Stimulated activated CD8-positive, alpha-beta memory T cell treated with anti-CD3 and anti-CD28 coated beads, Interleukin-2, amount 100 ng/mL, for 48 hours (primary cell): ENCODE measurements around the gene TRPM7.
"Not testable (repeated sequence)": the region's sequence is repeated elsewhere in the genome, so short reads cannot be mapped to it uniquely, and the experiment has no call there.

Experiments used
- DNase-seq, 2 donors: peaks; one replicate each; pipeline ENCODE4 v3.0.0-alpha.2; 2020; ENCODE audit warnings: low read depth in 2 of 2

The TRPM7 gene

GRCh38 chr15:50576166-50576565 lies 110.4 kb downstream of the TRPM7 start:
- DNase-seq, result no peak

DNA sequence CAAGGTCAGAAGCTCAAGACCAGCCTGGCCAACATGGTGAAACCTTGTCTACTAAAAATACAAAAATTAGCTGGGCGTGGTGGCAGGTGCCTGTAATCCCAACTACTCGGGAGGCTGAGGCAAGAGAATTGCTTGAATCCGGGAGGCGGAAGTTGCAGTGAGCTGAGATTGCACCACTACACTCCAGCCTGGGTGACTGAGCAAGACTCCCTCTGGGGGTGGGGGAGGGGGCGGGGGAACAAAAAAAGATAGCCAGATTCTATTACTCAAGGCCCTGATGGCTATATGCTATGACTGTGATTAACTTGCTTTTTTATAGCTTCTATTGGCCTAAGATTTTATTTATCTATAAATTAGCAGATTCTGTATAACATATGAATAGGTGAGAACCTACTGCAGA lies 112.8 kb downstream of the TRPM7 start:
- not testable (repeated sequence) for DNase-seq

- no peak for DNase-seq
These were observed 122.8 kb downstream of the TRPM7 start for GRCh38 chr15:50563756-50564155.

DNA sequence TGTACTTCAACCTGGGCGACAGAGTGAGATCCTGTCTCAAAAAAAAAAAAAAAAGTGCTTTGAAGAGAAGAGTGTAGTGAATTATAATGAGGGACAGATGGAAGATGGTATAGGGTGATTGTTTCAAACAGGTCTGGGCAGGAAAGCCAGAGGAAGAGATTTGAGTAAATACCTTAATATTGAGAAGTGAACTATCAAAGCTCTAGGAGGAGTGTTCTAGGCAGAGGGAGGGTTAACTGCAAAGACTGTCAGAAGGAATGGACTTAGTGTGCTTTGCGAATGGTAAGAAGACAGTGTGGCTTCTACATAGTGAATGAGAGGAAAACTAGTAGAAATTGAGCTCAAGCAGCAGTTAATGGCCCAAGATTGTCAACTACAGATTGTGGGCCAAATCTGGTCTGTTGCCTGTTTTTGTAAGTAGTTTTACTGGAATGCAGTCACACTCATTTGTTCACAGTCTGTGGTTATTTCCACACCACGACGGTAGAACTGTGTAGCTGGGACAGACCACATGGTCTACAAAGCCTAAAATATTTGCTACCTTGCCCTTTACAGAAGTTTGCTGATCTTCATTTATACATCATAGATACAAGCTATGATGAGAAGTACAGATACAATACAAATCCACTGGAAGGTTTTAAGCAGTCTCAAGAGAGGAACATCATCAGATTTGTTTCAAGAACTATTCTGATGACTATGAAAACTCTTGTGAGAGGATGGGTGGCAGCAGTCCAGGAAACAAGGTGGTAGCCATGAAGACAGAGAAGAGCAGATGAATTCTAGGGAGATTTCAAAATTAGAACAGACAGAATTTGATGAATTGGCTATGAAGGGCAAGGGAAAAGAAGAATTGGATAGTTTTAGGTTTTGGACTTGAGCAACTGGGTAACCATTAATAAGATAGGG lies 123.6 kb downstream of the TRPM7 start:
- no peak for DNase-seq

- no peak for DNase-seq
These were observed 128.6 kb downstream of the TRPM7 start for GRCh38 chr15:50558012-50558411.

GRCh38 chr15:50556642-50557371 lies 129.8 kb downstream of the TRPM7 start:
- DNase-seq, result no peak

GRCh38 chr15:50552238-50552637 lies 134.4 kb downstream of the TRPM7 start:
- no peak for DNase-seq

- DNase-seq, result no peak
These were observed 137.3 kb downstream of the TRPM7 start for GRCh38 chr15:50549326-50549725.

GRCh38 chr15:50546566-50546965 lies 140.0 kb downstream of the TRPM7 start, which contains the start of gene USP50:
Gene USP50, minus strand, starts transcription at chr15:50546666. Its CDS starts 141 bp downstream, at chr15:50546525.
- no peak for DNase-seq

DNA sequence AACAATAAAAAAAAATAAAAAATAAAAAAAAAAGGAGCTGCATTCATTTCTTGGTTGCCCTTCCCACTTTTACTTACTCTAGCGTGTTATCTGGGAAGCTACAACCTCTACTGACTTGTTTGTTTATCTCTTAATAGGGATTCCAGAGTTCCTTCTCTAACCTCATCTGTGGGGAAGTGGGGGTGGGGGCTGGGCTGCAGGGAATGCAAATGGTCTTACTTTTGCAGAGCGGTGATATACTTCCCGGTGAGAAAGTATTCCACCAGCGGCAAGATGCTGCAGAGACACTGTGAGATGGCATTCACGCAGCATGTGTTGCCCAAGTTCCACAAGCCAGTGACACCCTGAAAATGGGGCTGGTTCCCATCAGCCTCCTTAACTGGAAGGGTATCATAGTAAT lies 142.2 kb downstream of the TRPM7 start:
- no peak for DNase-seq

DNA sequence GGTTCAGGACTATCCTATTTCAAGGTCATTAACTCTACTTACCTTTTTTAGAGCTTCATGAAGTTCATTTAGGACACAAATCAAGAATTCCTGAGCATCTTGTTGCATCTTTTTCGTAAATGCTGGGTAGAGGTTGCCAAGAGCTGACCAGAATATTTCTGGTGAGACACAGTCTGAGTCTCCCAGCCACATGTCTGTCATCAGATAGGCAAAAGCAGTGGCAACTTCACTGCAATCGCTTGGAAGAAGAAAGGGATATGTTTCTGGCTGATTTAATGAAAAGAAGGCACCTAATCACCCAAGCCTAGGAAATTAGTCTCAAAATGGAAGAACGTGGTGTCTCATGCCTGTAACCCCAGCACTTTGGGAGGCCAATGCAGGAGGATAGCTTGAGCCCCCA lies 143.0 kb downstream of the TRPM7 start:
- no peak for DNase-seq

DNA sequence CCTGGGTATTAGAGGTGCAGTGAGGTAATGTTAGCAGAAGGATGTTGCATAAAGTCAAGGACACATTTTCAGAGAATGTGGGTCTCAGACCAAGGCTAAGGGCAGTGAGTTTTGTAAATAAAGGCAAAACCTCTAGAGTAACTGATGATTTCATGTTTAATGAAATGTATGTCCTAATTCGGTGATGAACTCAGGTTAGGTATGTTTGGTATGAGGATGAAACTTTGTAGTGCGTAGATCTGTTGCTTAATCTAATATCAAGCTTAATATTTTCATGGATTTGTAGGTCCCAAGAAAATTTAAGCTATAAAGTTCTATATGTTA lies 143.7 kb downstream of the TRPM7 start:
- no peak for DNase-seq

DNA sequence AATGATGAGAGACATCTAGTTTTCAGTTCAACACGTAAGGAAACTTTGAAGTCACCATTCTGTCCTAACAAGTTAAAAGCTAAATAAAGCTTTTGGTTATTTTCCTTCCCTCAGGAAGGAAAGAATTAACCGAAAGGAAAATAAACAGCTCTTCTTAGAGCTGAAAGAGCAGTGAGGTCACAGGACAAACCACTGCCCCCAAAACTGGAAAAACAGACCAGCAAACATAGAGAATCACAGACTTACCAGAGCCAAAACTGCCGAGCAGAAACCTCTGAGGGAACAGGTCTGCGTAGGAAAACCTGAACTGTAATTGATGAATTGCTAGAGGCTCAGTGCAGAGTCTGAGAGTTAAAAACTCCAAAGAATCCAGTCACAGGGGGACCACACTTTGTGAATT lies 154.8 kb downstream of the TRPM7 start:
- no peak for DNase-seq

- no peak for DNase-seq
These were observed 155.4 kb downstream of the TRPM7 start for GRCh38 chr15:50531163-50531562.

DNA sequence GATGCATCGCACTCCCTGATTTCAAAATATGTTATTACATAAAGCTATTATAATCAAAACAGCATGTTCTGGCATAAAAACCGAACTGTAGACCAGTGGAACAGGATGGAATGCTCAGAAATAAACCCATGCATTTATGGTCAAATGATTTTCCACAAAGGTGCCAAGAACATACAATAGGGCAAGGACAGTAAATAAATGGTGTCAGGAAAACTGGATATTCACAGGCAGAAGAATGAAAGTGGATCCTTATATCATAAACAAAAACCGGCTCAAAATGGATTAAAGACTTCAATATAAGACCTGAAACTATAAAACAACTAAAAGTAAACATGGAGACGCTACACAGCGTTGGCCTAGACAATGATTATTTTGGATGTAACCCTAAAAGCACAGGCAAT lies 162.7 kb downstream of the TRPM7 start:
- no peak for DNase-seq

DNA sequence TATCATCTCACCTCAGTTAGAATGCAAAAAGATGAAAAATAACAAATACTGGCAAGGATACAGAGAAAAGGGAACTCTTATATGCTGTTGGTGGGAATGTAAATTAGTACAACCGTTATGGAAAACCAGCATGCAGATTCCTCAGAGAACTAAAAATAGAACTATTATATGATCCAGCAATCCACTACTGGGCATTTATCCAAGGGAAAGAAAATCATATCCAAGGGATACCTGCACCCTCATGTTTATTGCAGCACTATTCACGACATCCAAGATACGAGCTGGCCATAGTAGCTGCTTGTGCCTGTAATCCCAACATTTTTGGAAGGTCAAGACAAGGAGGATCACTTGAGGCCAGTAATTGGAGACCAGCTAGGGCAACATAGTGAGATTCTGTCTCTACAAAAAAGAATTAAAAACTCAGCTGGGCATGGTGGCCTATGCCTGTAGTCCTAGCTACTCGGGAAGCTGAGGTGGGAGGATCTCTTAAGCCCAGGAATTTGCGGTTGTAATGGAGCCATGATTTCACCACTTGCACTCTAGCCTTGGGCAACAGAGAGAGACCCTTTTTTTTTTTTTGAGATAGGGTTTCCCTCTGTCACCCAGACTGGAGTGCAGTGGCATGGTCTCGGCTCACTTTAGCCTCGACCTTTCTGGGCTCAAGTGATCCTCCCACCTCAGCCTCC lies 166.7 kb downstream of the TRPM7 start:
- DNase-seq, result no peak

DNA sequence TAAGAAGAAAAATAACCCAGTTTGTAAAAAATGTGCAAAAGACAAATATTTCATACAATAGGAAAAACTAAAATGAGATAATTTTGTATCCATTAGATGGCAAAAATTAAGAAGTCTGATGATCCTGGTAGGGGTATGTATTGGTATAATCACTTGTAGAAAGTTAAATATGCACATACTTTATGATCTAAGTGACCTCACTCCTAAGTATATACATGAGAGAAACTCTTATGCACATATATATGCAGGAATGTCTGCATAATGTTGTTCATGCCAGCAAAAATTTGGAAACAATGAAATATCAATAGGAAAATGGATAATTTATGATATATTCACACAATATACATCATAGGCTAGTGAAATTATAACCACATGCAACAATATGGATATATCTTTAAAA lies 173.6 kb downstream of the TRPM7 start:
- no peak for DNase-seq
